MM.1S (cell line): Measurements from ENCODE around the gene FAXDC2.

Source experiments
- DNase-seq: peaks from one replicate; pipeline ENCODE4 v3.0.0-alpha.2; 2015
- H2AFZ ChIP-seq: fragments of 300-600 bp; sonication (generic); 2 replicates; pipeline ENCODE4 v1.6.0; 2016; ENCODE audit warnings: antibody characterized with exemption, low read length
- H3F3A ChIP-seq: fragments of 300-600 bp; sonication (generic); 2 replicates; pipeline ENCODE4 v1.6.1; 2016; ENCODE audit warnings: mild to moderate bottlenecking, antibody characterized with exemption, low read length, moderate library complexity, mixed read lengths; ENCODE audit not compliant: insufficient read depth
- H3K27ac ChIP-seq: fragments of 300-600 bp; sonication (generic); 2 replicates; pipeline ENCODE4 v1.5.1; 2016; ENCODE audit warnings: mild to moderate bottlenecking, low read length
- H3K27me3 ChIP-seq: fragments of 300-600 bp; sonication (generic); replicated peaks from 2 replicates; pipeline ENCODE4 v1.6.0; 2016; ENCODE audit warnings: low read length; ENCODE audit not compliant: insufficient read depth
- H3K36me3 ChIP-seq: fragments of 300-600 bp; sonication (generic); replicated peaks from 2 replicates; pipeline ENCODE4 v1.6.1; 2016; ENCODE audit warnings: mild to moderate bottlenecking, low read length, mixed read lengths; ENCODE audit not compliant: insufficient read depth
- H3K4me1 ChIP-seq: fragments of 300-600 bp; sonication (generic); 2 replicates; pipeline ENCODE4 v1.6.1; 2016; ENCODE audit warnings: low read length, mixed read lengths
- H3K4me2 ChIP-seq: fragments of 300-600 bp; sonication (generic); 2 replicates; pipeline ENCODE4 v1.6.0; 2016; ENCODE audit warnings: low read depth, low read length
- H3K4me3 ChIP-seq: fragments of 300-600 bp; sonication (generic); 2 replicates; pipeline ENCODE4 v1.5.1; 2016; ENCODE audit warnings: low read length, mixed read lengths
- H3K79me2 ChIP-seq: fragments of 300-600 bp; sonication (generic); 2 replicates; pipeline ENCODE4 v1.6.1; 2016; ENCODE audit warnings: mixed run types, low read length, mixed read lengths
- H3K9ac ChIP-seq: fragments of 300-600 bp; sonication (generic); 2 replicates; pipeline ENCODE4 v1.6.1; 2016; ENCODE audit warnings: low read length, mixed read lengths
- H3K9me2 ChIP-seq: fragments of 300-600 bp; sonication (generic); replicated peaks from 2 replicates; pipeline ENCODE4 v1.6.1; 2016; ENCODE audit warnings: mild to moderate bottlenecking, low read length, mixed read lengths; ENCODE audit not compliant: insufficient read depth
- H3K9me3 ChIP-seq: fragments of 300-600 bp; sonication (generic); replicated peaks from 2 replicates; pipeline ENCODE4 v1.6.1; 2016; ENCODE audit warnings: mild to moderate bottlenecking, low read length, mixed read lengths; ENCODE audit not compliant: insufficient read depth
- H4K20me1 ChIP-seq: fragments of 300-600 bp; sonication (generic); 2 replicates; pipeline ENCODE4 v1.6.1; 2016; ENCODE audit warnings: mild to moderate bottlenecking, low read length, moderate library complexity, mixed read lengths; ENCODE audit not compliant: insufficient read depth
- CTCF ChIP-seq: fragments of 300-600 bp; sonication (generic); IDR thresholded peaks from 2 replicates; pipeline ENCODE4 v1.5.1; 2016; ENCODE audit warnings: antibody characterized with exemption, low read length, mixed read lengths
- EZH2 ChIP-seq: fragments of 300-600 bp; sonication (generic); optimal IDR thresholded peaks from 2 replicates; pipeline ENCODE3; 2017; ENCODE audit warnings: low read depth, mild to moderate bottlenecking, antibody characterized with exemption, low read length, mixed read lengths
- EZH2phosphoT487 ChIP-seq: fragments of 300-600 bp; sonication (generic); IDR thresholded peaks from 2 replicates; pipeline ENCODE4 v1.6.1; 2018; ENCODE audit warnings: antibody characterized with exemption, low read length

The FAXDC2 gene

DNA sequence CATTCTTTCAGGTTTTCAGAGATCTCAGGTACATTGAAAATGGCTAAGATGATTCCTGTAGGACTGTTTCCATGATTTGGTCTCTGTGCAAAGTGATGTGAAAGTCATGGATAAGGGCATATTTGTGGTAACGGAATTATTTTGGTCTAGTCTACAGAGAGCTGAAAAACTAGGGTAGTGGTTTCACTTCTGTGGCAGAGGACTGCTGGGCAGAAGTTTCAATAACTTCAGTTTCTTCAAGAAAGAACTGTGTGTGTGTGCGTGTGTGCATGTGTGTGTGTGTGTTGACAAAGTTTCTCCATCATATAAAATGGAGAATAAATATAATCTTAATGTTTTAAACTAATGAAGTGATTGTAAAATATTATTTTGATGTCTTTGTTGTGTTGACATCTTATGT is 12.4 kb upstream of the FAXDC2 start:
- Histone ChIP-seq H3K36me3 (peaks cover 17% of the 10 kb centered on the region; the same call in 1 of the 2 replicates), H4K20me1 (peaks cover 6% of the 10 kb centered on the region; the same call in 1 of the 2 replicates), H3K4me3 (no peak overlapping the region), H3K4me2 (peak overlapping the region; percentile 53), H3K4me1 (peaks cover 25% of the 10 kb centered on the region), H3K9me3 (no peaks in the 10 kb centered on the region), H3K27me3 (no peaks in the 10 kb centered on the region), H3K9ac (no peak overlapping the region), H2AFZ (no peak overlapping the region), H3F3A (peaks cover 16% of the 10 kb centered on the region; the same call in 1 of the 2 replicates), H3K79me2 (peaks cover 79% of the 10 kb centered on the region), H3K9me2 (no peaks in the 10 kb centered on the region), H3K27ac (peak overlapping the region; percentile 19; the same call in 1 of the 2 replicates)
- DNase-seq, result peak; percentile 76
- TF ChIP-seq EZH2 (no peak), CTCF (no peak), EZH2phosphoT487 (no peak)

DNA sequence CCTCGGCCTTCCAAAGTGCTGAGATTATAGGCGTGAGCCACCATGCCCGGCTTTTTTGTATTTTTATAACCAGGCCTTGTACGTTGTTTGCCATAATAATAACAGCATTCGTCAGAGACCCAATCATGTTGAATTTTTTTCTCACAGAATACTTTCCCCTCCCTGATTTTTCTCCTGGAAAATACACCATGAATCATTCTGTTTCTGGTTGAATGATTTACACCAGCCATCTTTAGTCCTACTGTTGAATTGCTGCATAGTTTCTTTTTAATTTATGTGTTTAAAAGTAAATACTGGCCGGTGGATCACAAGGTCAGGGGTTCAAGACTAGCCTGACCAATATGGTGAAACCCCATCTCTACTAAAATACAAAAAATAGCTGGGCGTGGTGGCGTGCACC is 11.5 kb upstream of the FAXDC2 start:
- H3K27me3 ChIP-seq, result no peaks in the 10 kb centered on the region
- H3K9me3 ChIP-seq, result no peaks in the 10 kb centered on the region
- no peak overlapping the region for H2AFZ ChIP-seq
- H3K4me3 ChIP-seq, result no peak overlapping the region
- no peaks in the 10 kb centered on the region for H3K9me2 ChIP-seq
- peak overlapping the region; percentile 53; the same call in 1 of the 2 replicates for H3K4me2 ChIP-seq
- TF ChIP-seq EZH2, result no peak
- no peak for TF ChIP-seq EZH2phosphoT487
- TF ChIP-seq CTCF, result no peak
- H3F3A ChIP-seq, result peaks cover 21% of the 10 kb centered on the region; the same call in 1 of the 2 replicates
- H4K20me1 ChIP-seq, result peaks cover 6% of the 10 kb centered on the region; the same call in 1 of the 2 replicates
- peaks cover 25% of the 10 kb centered on the region for H3K4me1 ChIP-seq
- no peak overlapping the region for H3K9ac ChIP-seq
- no peak for DNase-seq
- H3K27ac ChIP-seq, result no peak overlapping the region
- peaks cover 79% of the 10 kb centered on the region for H3K79me2 ChIP-seq
- peaks cover 13% of the 10 kb centered on the region; the same call in 1 of the 2 replicates for H3K36me3 ChIP-seq

DNA sequence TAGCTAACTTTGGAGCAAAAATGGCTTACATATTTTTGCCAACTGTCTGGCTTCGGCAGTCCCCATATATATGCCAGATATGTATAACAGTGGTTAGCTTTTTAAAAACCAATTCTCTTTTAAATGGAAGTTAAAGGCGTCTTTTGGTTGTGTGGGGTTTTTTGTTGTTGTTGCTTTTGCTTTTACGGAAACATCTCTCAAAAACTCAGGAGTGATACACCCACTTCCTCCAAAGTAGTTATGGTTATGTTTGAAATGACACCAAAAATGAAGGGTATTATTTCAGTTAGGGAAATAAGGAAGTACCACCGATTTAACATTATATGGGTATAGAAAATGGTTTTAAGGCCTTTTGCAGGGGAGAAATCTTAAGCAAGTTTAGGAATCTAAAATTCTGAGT is 10.4 kb upstream of the FAXDC2 start:
- Histone ChIP-seq H3F3A (peaks cover 23% of the 10 kb centered on the region; the same call in 1 of the 2 replicates), H3K36me3 (peaks cover 10% of the 10 kb centered on the region; the same call in 1 of the 2 replicates), H3K9me2 (no peaks in the 10 kb centered on the region), H3K9me3 (no peaks in the 10 kb centered on the region), H3K27me3 (no peaks in the 10 kb centered on the region), H3K79me2 (peaks cover 73% of the 10 kb centered on the region), H3K4me1 (peaks cover 25% of the 10 kb centered on the region), H4K20me1 (peaks cover 6% of the 10 kb centered on the region; the same call in 1 of the 2 replicates), H3K4me3 (no peak overlapping the region), H3K9ac (no peak overlapping the region), H2AFZ (no peak overlapping the region), H3K4me2 (no peak overlapping the region), H3K27ac (no peak overlapping the region)
- no peak for DNase-seq
- no peak for TF ChIP-seq CTCF
- TF ChIP-seq EZH2phosphoT487, result no peak
- TF ChIP-seq EZH2, result no peak
